DND-41 (cell line): ENCODE measurements around the gene RAB6A.
"Not testable (repeated sequence)": the region's sequence is repeated elsewhere in the genome, so short reads cannot be mapped to it uniquely, and the experiment has no call there.

ENCODE experiments used
- ATAC-seq: fragments of 200-7000 bp; cut with Tn5 transposase; 3 replicates; pipeline ENCODE4 v1.9.1; 2021; ENCODE audit warnings: low read depth; ENCODE audit not compliant: insufficient read depth
- DNase-seq: peaks from one replicate; pipeline ENCODE4 v3.0.0-alpha.2; 2020
- H2AFZ ChIP-seq: 2 replicates; pipeline ENCODE4 v1.6.0; 2012; ENCODE audit warnings: low read depth, low read length
- H3K27ac ChIP-seq: 2 replicates; pipeline ENCODE4 v1.5.1; 2012; ENCODE audit warnings: low read length, inconsistent platforms
- H3K27me3 ChIP-seq: fragments of 200-600 bp; sonication (generic); 2 replicates; pipeline ENCODE4 v1.6.0; 2012; ENCODE audit warnings: low read length, mild to moderate bottlenecking, inconsistent platforms; ENCODE audit not compliant: insufficient read depth, poor library complexity
- H3K36me3 ChIP-seq: 2 replicates; pipeline ENCODE4 v1.5.1; 2012; ENCODE audit warnings: low read length, inconsistent platforms; ENCODE audit not compliant: insufficient read depth
- H3K4me1 ChIP-seq: 2 replicates; pipeline ENCODE4 v1.5.1; 2012; ENCODE audit warnings: mild to moderate bottlenecking, low read length; ENCODE audit not compliant: insufficient read depth
- H3K4me2 ChIP-seq: 2 replicates; pipeline ENCODE4 v1.6.0; 2012; ENCODE audit warnings: mild to moderate bottlenecking, moderate library complexity, low read length, inconsistent platforms; ENCODE audit not compliant: insufficient read depth
- H3K4me3 ChIP-seq, 2 experiments: fragments of 200-600 bp in 1 of 2; shearing (Covaris generic) in 1 of 2; 2 replicates each; pipeline ENCODE4 v1.5.1; 2012 to 2016; ENCODE audit warnings: inconsistent platforms in 2 of 2, low read length in 2 of 2, mild to moderate bottlenecking in 2 of 2, low read depth in 1 of 2, moderate library complexity in 1 of 2
- H3K79me2 ChIP-seq: 2 replicates; pipeline ENCODE4 v1.6.0; 2012; ENCODE audit warnings: low read length, inconsistent platforms; ENCODE audit not compliant: insufficient read depth
- H3K9ac ChIP-seq: 2 replicates; pipeline ENCODE4 v1.6.0; 2012; ENCODE audit warnings: low read depth, mild to moderate bottlenecking, inconsistent platforms, low read length, moderate library complexity
- H3K9me3 ChIP-seq: 2 replicates; pipeline ENCODE4 v1.5.1; 2012; ENCODE audit warnings: low read length, moderate library complexity, mild to moderate bottlenecking, inconsistent platforms; ENCODE audit not compliant: insufficient read depth, severe bottlenecking
- H4K20me1 ChIP-seq: 2 replicates; pipeline ENCODE4 v1.6.0; 2012; ENCODE audit warnings: low read length; ENCODE audit not compliant: insufficient read depth
- EZH2 ChIP-seq: IDR thresholded peaks from 3 replicates; pipeline ENCODE4 v1.6.1; 2012; ENCODE audit warnings: borderline replicate concordance, low read depth, mild to moderate bottlenecking, moderate library complexity, low read length, inconsistent platforms; ENCODE audit not compliant: severe bottlenecking
- TF ChIP-seq, protein P1 (sequence below): IDR thresholded peaks from 2 replicates; pipeline ENCODE4 v1.5.1; 2012; ENCODE audit warnings: borderline replicate concordance, low read length, moderate library complexity, mild to moderate bottlenecking; ENCODE audit not compliant: poor library complexity, severe bottlenecking; ENCODE audit errors: extremely low read depth

The RAB6A gene

GRCh38 chr11:73781303-73781702 lies 20.4 kb upstream of the RAB6A start:
- Histone ChIP-seq H2AFZ (peak overlapping the region; percentile 53; the same call in 1 of the 2 replicates), H4K20me1 (no peaks in the 10 kb centered on the region), H3K79me2 (no peaks in the 10 kb centered on the region), H3K27me3 (no peaks in the 10 kb centered on the region), H3K9me3 (no peaks in the 10 kb centered on the region), H3K4me1 (peaks cover 45% of the 10 kb centered on the region), H3K4me2 (no peak overlapping the region), H3K27ac (no peak overlapping the region), H3K4me3 (no peak overlapping the region), H3K36me3 (no peaks in the 10 kb centered on the region), H3K9ac (no peak overlapping the region)
- no peak for TF ChIP-seq EZH2
- TF ChIP-seq, protein P1, sequence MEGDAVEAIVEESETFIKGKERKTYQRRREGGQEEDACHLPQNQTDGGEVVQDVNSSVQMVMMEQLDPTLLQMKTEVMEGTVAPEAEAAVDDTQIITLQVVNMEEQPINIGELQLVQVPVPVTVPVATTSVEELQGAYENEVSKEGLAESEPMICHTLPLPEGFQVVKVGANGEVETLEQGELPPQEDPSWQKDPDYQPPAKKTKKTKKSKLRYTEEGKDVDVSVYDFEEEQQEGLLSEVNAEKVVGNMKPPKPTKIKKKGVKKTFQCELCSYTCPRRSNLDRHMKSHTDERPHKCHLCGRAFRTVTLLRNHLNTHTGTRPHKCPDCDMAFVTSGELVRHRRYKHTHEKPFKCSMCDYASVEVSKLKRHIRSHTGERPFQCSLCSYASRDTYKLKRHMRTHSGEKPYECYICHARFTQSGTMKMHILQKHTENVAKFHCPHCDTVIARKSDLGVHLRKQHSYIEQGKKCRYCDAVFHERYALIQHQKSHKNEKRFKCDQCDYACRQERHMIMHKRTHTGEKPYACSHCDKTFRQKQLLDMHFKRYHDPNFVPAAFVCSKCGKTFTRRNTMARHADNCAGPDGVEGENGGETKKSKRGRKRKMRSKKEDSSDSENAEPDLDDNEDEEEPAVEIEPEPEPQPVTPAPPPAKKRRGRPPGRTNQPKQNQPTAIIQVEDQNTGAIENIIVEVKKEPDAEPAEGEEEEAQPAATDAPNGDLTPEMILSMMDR: no peak
- DNase-seq (no peak), ATAC-seq (no peak)

- DNase-seq (peak; percentile 100), ATAC-seq (peak; percentile 94)
- peak overlapping the region; percentile 58 for H3K9ac ChIP-seq
- peak overlapping the region; percentile 71 for H2AFZ ChIP-seq
- TF ChIP-seq, protein P1: no peak
- no peak for TF ChIP-seq EZH2
- H3K4me2 ChIP-seq: peak overlapping the region; percentile 72
- peak overlapping the region; percentile 80 for H3K27ac ChIP-seq
- no peaks in the 10 kb centered on the region for H3K36me3 ChIP-seq
- no peaks in the 10 kb centered on the region for H4K20me1 ChIP-seq
- no peaks in the 10 kb centered on the region for H3K27me3 ChIP-seq
- H3K9me3 ChIP-seq: no peaks in the 10 kb centered on the region
- H3K4me1 ChIP-seq: peaks cover 27% of the 10 kb centered on the region
- peak overlapping the region; percentile 24 to 59; a peak in 3 of 4 replicates for H3K4me3 ChIP-seq
- no peaks in the 10 kb centered on the region for H3K79me2 ChIP-seq
These were observed 18.4 kb upstream of the RAB6A start for GRCh38 chr11:73779084-73779902.

- not testable (repeated sequence) for H3K9ac ChIP-seq, H4K20me1 ChIP-seq, H3K4me2 ChIP-seq, H3K27ac ChIP-seq, DNase-seq, H3K4me3 ChIP-seq, H3K9me3 ChIP-seq, H3K36me3 ChIP-seq, H2AFZ ChIP-seq, H3K4me1 ChIP-seq, H3K27me3 ChIP-seq, H3K79me2 ChIP-seq, ATAC-seq
These were observed 9.9 kb upstream of the RAB6A start for GRCh38 chr11:73770811-73771210.

- no peaks in the 10 kb centered on the region for H3K36me3 ChIP-seq
- H3K9me3 ChIP-seq: no peaks in the 10 kb centered on the region
- H4K20me1 ChIP-seq: no peaks in the 10 kb centered on the region
- no peak overlapping the region for H2AFZ ChIP-seq
- no peak for DNase-seq
- no peak overlapping the region for H3K4me3 ChIP-seq
- no peak overlapping the region for H3K9ac ChIP-seq
- no peaks in the 10 kb centered on the region for H3K4me1 ChIP-seq
- H3K4me2 ChIP-seq: no peak overlapping the region
- TF ChIP-seq EZH2: no peak
- TF ChIP-seq, protein P1: no peak
- no peak for ATAC-seq
- H3K79me2 ChIP-seq: no peaks in the 10 kb centered on the region
- no peak overlapping the region for H3K27ac ChIP-seq
- no peaks in the 10 kb centered on the region for H3K27me3 ChIP-seq
These were observed 5.9 kb upstream of the RAB6A start for GRCh38 chr11:73766763-73767162.
